ENCODE measurements around the gene ANKRD53.
A peak's percentile ranks its signal among the peaks of the same experiment; 100 is the strongest.

ANKRD53 gene

GRCh38 chr2:70959271-70959761, 19.1 kb upstream of the ANKRD53 start:
- ATAC-seq (peak; percentile 53), DNase-seq (ENCODE audit: low spot score in 2 of 2) (peak; percentile 1 to 40)
- Mint-ChIP-seq H3K27ac (no peak overlapping the region), H3K4me1 (peaks cover 13% of the 10 kb centered on the region), H3K4me3 (no peak overlapping the region), H3K9me3 (no peaks in the 10 kb centered on the region), H3K36me3 (no peaks in the 10 kb centered on the region)

GRCh38 chr2:70959851-70960832, 18.3 kb upstream of the ANKRD53 start:
- Mint-ChIP-seq H3K9me3 (no peaks in the 10 kb centered on the region), H3K36me3 (no peaks in the 10 kb centered on the region), H3K27ac (no peak overlapping the region), H3K4me1 (peaks cover 20% of the 10 kb centered on the region), H3K4me3 (no peak overlapping the region)
- ATAC-seq: no peak
- peak; percentile 1 to 49 for DNase-seq (ENCODE audit: low spot score in 2 of 2)

- no peaks in the 10 kb centered on the region for H3K9me3 Mint-ChIP-seq
- DNase-seq (ENCODE audit: low spot score in 2 of 2) (peak; percentile 1 to 47), ATAC-seq (no peak)
- H3K4me1 Mint-ChIP-seq: peaks cover 22% of the 10 kb centered on the region
- H3K27ac Mint-ChIP-seq: no peak overlapping the region
- H3K4me3 Mint-ChIP-seq: no peak overlapping the region
- no peaks in the 10 kb centered on the region for H3K36me3 Mint-ChIP-seq
Observed at GRCh38 chr2:70960833-70961647, 17.4 kb upstream of the ANKRD53 start.

GRCh38 chr2:70961648-70961994, 16.8 kb upstream of the ANKRD53 start:
- Mint-ChIP-seq H3K9me3 (no peaks in the 10 kb centered on the region), H3K27ac (no peak overlapping the region), H3K4me1 (peaks cover 22% of the 10 kb centered on the region), H3K36me3 (no peaks in the 10 kb centered on the region), H3K4me3 (no peak overlapping the region)
- no peak for DNase-seq (ENCODE audit: low spot score in 2 of 2)
- ATAC-seq: no peak

- no peaks in the 10 kb centered on the region for H3K9me3 Mint-ChIP-seq
- H3K27ac Mint-ChIP-seq: no peak overlapping the region
- H3K4me3 Mint-ChIP-seq: no peak overlapping the region
- peaks cover 22% of the 10 kb centered on the region for H3K4me1 Mint-ChIP-seq
- peak; percentile 1 to 45 for DNase-seq (ENCODE audit: low spot score in 2 of 2)
- no peak for ATAC-seq
- H3K36me3 Mint-ChIP-seq: no peaks in the 10 kb centered on the region
Observed at GRCh38 chr2:70962211-70962884, 16.1 kb upstream of the ANKRD53 start.

- no peak for ATAC-seq
- H3K4me3 Mint-ChIP-seq: no peak overlapping the region
- H3K27ac Mint-ChIP-seq: no peak overlapping the region
- DNase-seq (ENCODE audit: low spot score in 2 of 2): peak; percentile 1 to 42
- H3K4me1 Mint-ChIP-seq: peaks cover 21% of the 10 kb centered on the region
- H3K36me3 Mint-ChIP-seq: no peaks in the 10 kb centered on the region
- H3K9me3 Mint-ChIP-seq: no peaks in the 10 kb centered on the region
Observed at GRCh38 chr2:70962885-70963878, 15.2 kb upstream of the ANKRD53 start.

- Mint-ChIP-seq H3K4me3 (peak overlapping the region; percentile 76), H3K9me3 (no peaks in the 10 kb centered on the region), H3K27ac (no peak overlapping the region), H3K36me3 (no peaks in the 10 kb centered on the region), H3K4me1 (peaks cover 12% of the 10 kb centered on the region)
- peak; percentile 0 to 46 for DNase-seq (ENCODE audit: low spot score in 2 of 2)
- ATAC-seq: no peak
Observed at GRCh38 chr2:70964133-70964532, 14.3 kb upstream of the ANKRD53 start.

GRCh38 chr2:70964596-70965386, 13.6 kb upstream of the ANKRD53 start:
- Mint-ChIP-seq H3K4me3 (peak overlapping the region; percentile 76), H3K9me3 (no peaks in the 10 kb centered on the region), H3K36me3 (no peaks in the 10 kb centered on the region), H3K4me1 (peaks cover 9% of the 10 kb centered on the region), H3K27ac (no peak overlapping the region)
- DNase-seq (ENCODE audit: low spot score in 2 of 2): peak; percentile 85 to 89
- peak; percentile 92 for ATAC-seq

- Mint-ChIP-seq H3K9me3 (no peaks in the 10 kb centered on the region), H3K4me3 (peak overlapping the region; percentile 76), H3K4me1 (peaks cover 9% of the 10 kb centered on the region), H3K36me3 (no peaks in the 10 kb centered on the region), H3K27ac (no peak overlapping the region)
- DNase-seq (ENCODE audit: low spot score in 2 of 2) (peak; percentile 1 to 46), ATAC-seq (no peak)
Observed at GRCh38 chr2:70965506-70965905, 12.9 kb upstream of the ANKRD53 start.

GRCh38 chr2:70966681-70967080, 11.7 kb upstream of the ANKRD53 start:
- DNase-seq (ENCODE audit: low spot score in 2 of 2) (peak; percentile 1 to 33), ATAC-seq (no peak)
- Mint-ChIP-seq H3K4me1 (peaks cover 9% of the 10 kb centered on the region), H3K9me3 (no peaks in the 10 kb centered on the region), H3K4me3 (no peak overlapping the region), H3K27ac (no peak overlapping the region), H3K36me3 (no peaks in the 10 kb centered on the region)

GRCh38 chr2:70967189-70967588, 11.2 kb upstream of the ANKRD53 start:
- DNase-seq (ENCODE audit: low spot score in 2 of 2) (peak in 1 of 2 donors; percentile 32), ATAC-seq (no peak)
- Mint-ChIP-seq H3K4me1 (peaks cover 9% of the 10 kb centered on the region), H3K27ac (no peak overlapping the region), H3K36me3 (no peaks in the 10 kb centered on the region), H3K9me3 (no peaks in the 10 kb centered on the region), H3K4me3 (no peak overlapping the region)

GRCh38 chr2:70974592-70974991, 3.8 kb upstream of the ANKRD53 start:
- no peaks in the 10 kb centered on the region for H3K9me3 Mint-ChIP-seq
- H3K4me1 Mint-ChIP-seq: peaks cover 20% of the 10 kb centered on the region
- H3K4me3 Mint-ChIP-seq: no peak overlapping the region
- ATAC-seq (no peak), DNase-seq (ENCODE audit: low spot score in 2 of 2) (peak in 1 of 2 donors; percentile 36)
- peak overlapping the region; percentile 38 for H3K27ac Mint-ChIP-seq
- no peaks in the 10 kb centered on the region for H3K36me3 Mint-ChIP-seq

GRCh38 chr2:70975237-70975636, 3.2 kb upstream of the ANKRD53 start:
- no peaks in the 10 kb centered on the region for H3K36me3 Mint-ChIP-seq
- peak overlapping the region; percentile 38 for H3K27ac Mint-ChIP-seq
- no peaks in the 10 kb centered on the region for H3K9me3 Mint-ChIP-seq
- DNase-seq (ENCODE audit: low spot score in 2 of 2) (peak in 1 of 2 donors; percentile 41), ATAC-seq (no peak)
- peaks cover 20% of the 10 kb centered on the region for H3K4me1 Mint-ChIP-seq
- no peak overlapping the region for H3K4me3 Mint-ChIP-seq
